Parathyroid adenoma (tissue), 2 donors: ENCODE data around the gene HPCAL1.

Source experiments
- H2AFZ ChIP-seq: fragments of 300-600 bp; sonication (generic); one replicate; pipeline ENCODE4 v1.7.0; 2017; ENCODE audit warnings: antibody characterized with exemption, mild to moderate bottlenecking
- H3K27ac ChIP-seq: fragments of 300-600 bp; sonication (generic); one replicate; pipeline ENCODE4 v1.7.0; 2017
- H3K27me3 ChIP-seq: fragments of 300-600 bp; sonication (generic); one replicate; pipeline ENCODE4 v1.7.0; 2017; ENCODE audit warnings: low read length; ENCODE audit not compliant: control insufficient read depth, insufficient read depth
- H3K36me3 ChIP-seq: fragments of 300-600 bp; sonication (generic); one replicate; pipeline ENCODE4 v1.7.0; 2017; ENCODE audit warnings: low read length; ENCODE audit not compliant: control insufficient read depth, insufficient read depth
- H3K4me1 ChIP-seq: fragments of 300-600 bp; sonication (generic); one replicate; pipeline ENCODE4 v1.7.0; 2017; ENCODE audit warnings: control low read depth
- H3K4me2 ChIP-seq: fragments of 300-600 bp; sonication (generic); one replicate; pipeline ENCODE4 v1.7.0; 2017; ENCODE audit warnings: low read length
- H3K4me3 ChIP-seq: fragments of 300-600 bp; sonication (generic); one replicate; pipeline ENCODE4 v1.7.0; 2017; ENCODE audit warnings: low read depth, low read length
- H3K79me2 ChIP-seq: fragments of 300-600 bp; sonication (generic); one replicate; pipeline ENCODE4 v1.7.0; 2017; ENCODE audit warnings: control low read depth
- H3K9ac ChIP-seq: fragments of 300-600 bp; sonication (generic); one replicate; pipeline ENCODE4 v1.7.0; 2017; ENCODE audit warnings: mild to moderate bottlenecking
- H3K9me3 ChIP-seq: fragments of 300-600 bp; sonication (generic); one replicate; pipeline ENCODE4 v1.7.0; 2017; ENCODE audit warnings: low read length; ENCODE audit not compliant: control insufficient read depth
- CTCF ChIP-seq: fragments of 300-600 bp; sonication (generic); IDR thresholded peaks from one replicate; pipeline ENCODE4 v1.7.0; 2017; ENCODE audit warnings: antibody characterized with exemption, mild to moderate bottlenecking
- donor health status: primary hyperparathyroidism.

HPCAL1 gene

DNA sequence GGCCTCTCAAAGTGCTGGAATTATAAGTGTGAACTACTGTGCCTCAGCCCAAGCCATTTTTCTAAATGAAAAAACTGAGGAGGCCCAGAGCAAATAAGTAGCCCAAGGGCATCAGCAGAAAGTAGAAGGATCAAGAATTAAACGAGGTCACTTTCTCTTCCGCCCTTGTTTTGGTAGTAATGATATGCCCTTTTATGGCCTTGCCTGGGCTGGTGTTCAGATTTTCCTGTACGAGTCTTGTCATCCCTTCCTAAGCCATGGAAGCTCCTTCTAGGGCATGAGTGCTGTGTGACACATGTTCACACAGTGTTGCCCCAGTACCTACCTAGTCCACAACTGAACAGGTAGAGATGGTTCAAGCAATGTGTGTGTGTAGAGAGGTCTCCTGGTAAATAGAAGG lies 6.6 kb downstream of the HPCAL1 start:
- Histone ChIP-seq H3K79me2 (peaks cover 33% of the 10 kb centered on the region), H3K4me3 (no peak overlapping the region), H3K36me3 (no peaks in the 10 kb centered on the region), H3K4me2 (no peak overlapping the region), H3K27ac (no peak overlapping the region), H2AFZ (no peak overlapping the region), H3K9ac (no peak overlapping the region), H3K27me3 (no peaks in the 10 kb centered on the region), H3K4me1 (peaks cover 2% of the 10 kb centered on the region), H3K9me3 (no peaks in the 10 kb centered on the region)
- no peak for TF ChIP-seq CTCF

GRCh38 chr2:10310309-10310888 lies 7.7 kb downstream of the HPCAL1 start:
- H3K4me2 ChIP-seq, result no peak overlapping the region
- no peaks in the 10 kb centered on the region for H3K27me3 ChIP-seq
- no peaks in the 10 kb centered on the region for H3K9me3 ChIP-seq
- H3K27ac ChIP-seq, result no peak overlapping the region
- no peak overlapping the region for H3K4me3 ChIP-seq
- peaks cover 32% of the 10 kb centered on the region for H3K79me2 ChIP-seq
- H3K4me1 ChIP-seq, result peaks cover 2% of the 10 kb centered on the region
- H3K36me3 ChIP-seq, result no peaks in the 10 kb centered on the region
- no peak overlapping the region for H3K9ac ChIP-seq
- H2AFZ ChIP-seq, result no peak overlapping the region
- TF ChIP-seq CTCF, result no peak

DNA sequence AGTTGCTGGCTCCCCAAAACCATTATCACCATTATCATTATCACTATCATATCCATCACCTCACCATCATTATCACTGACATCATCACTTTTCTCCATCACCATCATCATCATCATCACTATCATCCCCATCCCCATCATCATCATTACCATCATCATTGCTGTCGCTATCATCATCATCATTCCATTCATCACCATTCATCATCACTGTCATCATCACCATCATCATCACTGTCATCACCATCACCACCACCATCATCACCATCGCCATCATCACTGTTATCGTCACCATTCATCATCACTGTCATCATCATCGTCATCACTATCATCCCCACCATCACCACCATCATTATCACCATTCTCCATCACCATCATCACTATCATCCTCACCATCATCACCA lies 9.0 kb downstream of the HPCAL1 start:
- no peak overlapping the region for H3K27ac ChIP-seq
- no peak overlapping the region for H3K9ac ChIP-seq
- no peak overlapping the region for H3K4me3 ChIP-seq
- peaks cover 2% of the 10 kb centered on the region for H3K4me1 ChIP-seq
- peaks cover 31% of the 10 kb centered on the region for H3K79me2 ChIP-seq
- no peak overlapping the region for H3K4me2 ChIP-seq
- no peaks in the 10 kb centered on the region for H3K9me3 ChIP-seq
- no peak for TF ChIP-seq CTCF
- no peak overlapping the region for H2AFZ ChIP-seq
- H3K27me3 ChIP-seq, result no peaks in the 10 kb centered on the region
- H3K36me3 ChIP-seq, result no peaks in the 10 kb centered on the region

- Histone ChIP-seq H3K79me2 (peaks cover 26% of the 10 kb centered on the region), H3K36me3 (no peaks in the 10 kb centered on the region), H3K4me1 (no peaks in the 10 kb centered on the region), H2AFZ (no peak overlapping the region), H3K4me3 (no peak overlapping the region), H3K27ac (no peak overlapping the region), H3K4me2 (no peak overlapping the region), H3K9me3 (no peaks in the 10 kb centered on the region), H3K27me3 (no peaks in the 10 kb centered on the region), H3K9ac (no peak overlapping the region)
- TF ChIP-seq CTCF, result no peak
These were observed 9.8 kb downstream of the HPCAL1 start for GRCh38 chr2:10312437-10312957.

DNA sequence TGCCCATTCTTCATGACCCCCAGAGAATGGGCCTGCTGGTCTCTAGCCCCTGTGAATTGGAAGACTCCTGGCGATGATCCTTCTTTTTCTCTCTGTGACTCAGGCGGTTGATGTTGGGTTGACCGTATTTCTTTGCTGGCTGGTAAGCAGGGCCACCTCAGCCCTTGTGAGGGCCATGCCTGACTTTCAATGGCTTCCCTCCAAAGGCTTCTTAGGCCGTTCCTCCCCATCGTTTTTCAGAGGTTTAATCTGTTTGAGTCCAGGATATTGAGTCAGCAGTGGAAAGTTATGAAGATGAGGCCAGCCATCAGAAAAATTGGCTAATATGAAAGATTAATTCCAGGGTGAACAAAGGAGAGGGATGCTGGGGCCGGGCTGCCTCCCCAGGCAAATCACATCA lies 13.6 kb downstream of the HPCAL1 start:
- Histone ChIP-seq H3K4me1 (no peaks in the 10 kb centered on the region), H3K79me2 (peaks cover 22% of the 10 kb centered on the region), H3K9ac (no peak overlapping the region), H3K27me3 (no peaks in the 10 kb centered on the region), H2AFZ (no peak overlapping the region), H3K4me2 (no peak overlapping the region), H3K36me3 (no peaks in the 10 kb centered on the region), H3K27ac (no peak overlapping the region), H3K4me3 (no peak overlapping the region), H3K9me3 (no peaks in the 10 kb centered on the region)
- TF ChIP-seq CTCF, result no peak
